Activated B cell treated with CpG ODN at 0.5 μM for 24 hours (primary cell): ENCODE data around the gene IDH3B. TPM values are rescaled to one million over a fixed set of nuclear protein-coding genes. Genes with fewer than 3 reads are reported as not detected.

Source experiments
- ATAC-seq: fragments of 200-7000 bp; cut with Tn5 transposase; one replicate; pipeline ENCODE4 v1.10.0; 2021; ENCODE audit warnings: low read depth, mild to moderate bottlenecking, moderate library complexity
- CTCF ChIA-PET: fragments of 350-600 bp; sonication (Branson Sonifier 250); formaldehyde crosslinking; loops from one replicate; lab custom pipeline; 2021; ENCODE audit warnings: antibody characterized with exemption; lab: Charles Lee
- POLR2A ChIA-PET: fragments of 350-600 bp; sonication (Branson Sonifier 250); formaldehyde crosslinking; loops from one replicate; lab custom pipeline; 2021; ENCODE audit warnings: antibody characterized with exemption; lab: Charles Lee
- DNase-seq: peaks from one replicate; pipeline ENCODE4 v3.0.0; 2022
- H3K27ac Mint-ChIP-seq: one replicate; pipeline ENCODE4 v1.8.0; 2020; ENCODE audit warnings: mixed read lengths
- H3K27me3 Mint-ChIP-seq: one replicate; pipeline ENCODE4 v1.8.0; 2021; ENCODE audit warnings: mixed read lengths
- H3K36me3 Mint-ChIP-seq: one replicate; pipeline ENCODE4 v1.8.0; 2021; ENCODE audit warnings: low read depth, mixed read lengths
- H3K4me1 Mint-ChIP-seq: one replicate; pipeline ENCODE4 v1.8.0; 2021; ENCODE audit warnings: mixed read lengths
- H3K4me3 Mint-ChIP-seq: one replicate; pipeline ENCODE4 v1.8.0; 2020; ENCODE audit warnings: mild to moderate bottlenecking, mixed read lengths
- H3K9me3 Mint-ChIP-seq: one replicate; pipeline ENCODE4 v1.8.0; 2020; ENCODE audit warnings: mixed read lengths
- CTCF ChIP-seq: fragments of 200-600 bp; IDR thresholded peaks from one replicate; pipeline ENCODE4 v1.8.0; 2022; ENCODE audit warnings: antibody characterized with exemption, mild to moderate bottlenecking
- intact Hi-C: fragments of 100-400 bp; cut with micrococcal nuclease; formaldehyde crosslinking; loops from one replicate; pipeline ENCODE4 v1.15.1; 2024
- total RNA-seq: library from RNA; stranded (reverse); gene quantifications from 2 replicates; pipeline ENCODE4 v1.2.3, GENCODE V29; 2022

The IDH3B gene
- total RNA-seq, 1 donor from 2014 or later, result 121 TPM

- no peak overlapping the region for H3K27ac Mint-ChIP-seq
- no peaks in the 10 kb centered on the region for H3K9me3 Mint-ChIP-seq
- H3K27me3 Mint-ChIP-seq, result no peaks in the 10 kb centered on the region
- H3K4me3 Mint-ChIP-seq, result no peak overlapping the region
- intact Hi-C loops, result no loop called here
- DNase-seq (no peak), ATAC-seq (no peak)
- no peak for TF ChIP-seq CTCF
- POLR2A ChIA-PET, result interaction anchor here (1.4 kb wide), 1 partner anchor 9 kb away, joined by 5 read pairs; the partner anchor contains the start of gene NOP56
- no peaks in the 10 kb centered on the region for H3K4me1 Mint-ChIP-seq
- H3K36me3 Mint-ChIP-seq, result peaks cover 3% of the 10 kb centered on the region
- CTCF ChIA-PET, result interaction anchor here (1.1 kb wide), 1 partner anchor 122 kb away, joined by 3 read pairs; no protein-coding TSS in a partner anchor
These were observed 20.3 kb downstream of the IDH3B start for GRCh38 chr20:2643708-2644107.

GRCh38 chr20:2640899-2641298, 23.1 kb downstream of the IDH3B start:
- H3K4me1 Mint-ChIP-seq, result no peaks in the 10 kb centered on the region
- H3K9me3 Mint-ChIP-seq, result no peaks in the 10 kb centered on the region
- ChIA-PET CTCF (no interaction called here), POLR2A (interaction anchor here (1.2 kb wide), 1 partner anchor 11 kb away, joined by 4 read pairs; no protein-coding TSS in a partner anchor)
- ATAC-seq (no peak), DNase-seq (no peak)
- H3K4me3 Mint-ChIP-seq, result no peak overlapping the region
- peaks cover 3% of the 10 kb centered on the region for H3K36me3 Mint-ChIP-seq
- TF ChIP-seq CTCF, result no peak
- peaks cover under 1% of the 10 kb centered on the region for H3K27me3 Mint-ChIP-seq
- intact Hi-C loops, result no loop called here
- H3K27ac Mint-ChIP-seq, result no peak overlapping the region

GRCh38 chr20:2640260-2640659, 23.8 kb downstream of the IDH3B start:
- H3K36me3 Mint-ChIP-seq, result peaks cover 3% of the 10 kb centered on the region
- no peak overlapping the region for H3K4me3 Mint-ChIP-seq
- CTCF ChIA-PET, result no interaction called here
- H3K27me3 Mint-ChIP-seq, result peaks cover 4% of the 10 kb centered on the region
- ATAC-seq (no peak), DNase-seq (no peak)
- POLR2A ChIA-PET, result no interaction called here
- TF ChIP-seq CTCF, result no peak
- no peak overlapping the region for H3K27ac Mint-ChIP-seq
- H3K9me3 Mint-ChIP-seq, result no peaks in the 10 kb centered on the region
- H3K4me1 Mint-ChIP-seq, result no peaks in the 10 kb centered on the region
- intact Hi-C loops, result no loop called here

GRCh38 chr20:2637246-2637645, 26.8 kb downstream of the IDH3B start:
- intact Hi-C loops, result no loop called here
- no peak for TF ChIP-seq CTCF
- CTCF ChIA-PET, result interaction anchor here (1.0 to 1.6 kb wide), 2 partner anchors 10 to 184 kb away, joined by 3 to 4 read pairs; no protein-coding TSS in a partner anchor
- Mint-ChIP-seq H3K36me3 (peaks cover 3% of the 10 kb centered on the region), H3K27ac (no peak overlapping the region), H3K4me3 (no peak overlapping the region), H3K27me3 (peaks cover 23% of the 10 kb centered on the region), H3K9me3 (no peaks in the 10 kb centered on the region), H3K4me1 (no peaks in the 10 kb centered on the region)
- DNase-seq (no peak), ATAC-seq (no peak)
- POLR2A ChIA-PET, result interaction anchor here (1.5 kb wide), 1 partner anchor 16 kb away, joined by 6 read pairs; the partner anchor contains the start of gene NOP56

- peaks cover 12% of the 10 kb centered on the region for H3K9me3 Mint-ChIP-seq
- DNase-seq, result no peak
- H3K4me3 Mint-ChIP-seq, result no peak overlapping the region
- ATAC-seq, result no peak
- ChIA-PET POLR2A (no interaction called here), CTCF (interaction anchor here (1.3 kb wide), 1 partner anchor 13 kb away, joined by 4 read pairs; no protein-coding TSS in a partner anchor)
- H3K4me1 Mint-ChIP-seq, result no peaks in the 10 kb centered on the region
- peaks cover 30% of the 10 kb centered on the region for H3K27me3 Mint-ChIP-seq
- no peaks in the 10 kb centered on the region for H3K36me3 Mint-ChIP-seq
- intact Hi-C loops, result no loop called here
- no peak for TF ChIP-seq CTCF
- no peak overlapping the region for H3K27ac Mint-ChIP-seq
These were observed 30.6 kb downstream of the IDH3B start for GRCh38 chr20:2633381-2633780.
